ENCODE measurements around the gene EBF3. TPM values are rescaled to one million over a fixed set of nuclear protein-coding genes. Genes with fewer than 3 reads are reported as not detected.
"Not testable (repeated sequence)": the region's sequence is repeated elsewhere in the genome, so short reads cannot be mapped to it uniquely, and the experiment has no call there.

EBF3 gene
- total and polyA plus RNA-seq, 2 experiments from 2014 or later: 0.27 to 0.49 TPM

GRCh38 chr10:129921065-129921670, 42.9 kb downstream of the EBF3 start (continued):
- TF ChIP-seq, protein P1, sequence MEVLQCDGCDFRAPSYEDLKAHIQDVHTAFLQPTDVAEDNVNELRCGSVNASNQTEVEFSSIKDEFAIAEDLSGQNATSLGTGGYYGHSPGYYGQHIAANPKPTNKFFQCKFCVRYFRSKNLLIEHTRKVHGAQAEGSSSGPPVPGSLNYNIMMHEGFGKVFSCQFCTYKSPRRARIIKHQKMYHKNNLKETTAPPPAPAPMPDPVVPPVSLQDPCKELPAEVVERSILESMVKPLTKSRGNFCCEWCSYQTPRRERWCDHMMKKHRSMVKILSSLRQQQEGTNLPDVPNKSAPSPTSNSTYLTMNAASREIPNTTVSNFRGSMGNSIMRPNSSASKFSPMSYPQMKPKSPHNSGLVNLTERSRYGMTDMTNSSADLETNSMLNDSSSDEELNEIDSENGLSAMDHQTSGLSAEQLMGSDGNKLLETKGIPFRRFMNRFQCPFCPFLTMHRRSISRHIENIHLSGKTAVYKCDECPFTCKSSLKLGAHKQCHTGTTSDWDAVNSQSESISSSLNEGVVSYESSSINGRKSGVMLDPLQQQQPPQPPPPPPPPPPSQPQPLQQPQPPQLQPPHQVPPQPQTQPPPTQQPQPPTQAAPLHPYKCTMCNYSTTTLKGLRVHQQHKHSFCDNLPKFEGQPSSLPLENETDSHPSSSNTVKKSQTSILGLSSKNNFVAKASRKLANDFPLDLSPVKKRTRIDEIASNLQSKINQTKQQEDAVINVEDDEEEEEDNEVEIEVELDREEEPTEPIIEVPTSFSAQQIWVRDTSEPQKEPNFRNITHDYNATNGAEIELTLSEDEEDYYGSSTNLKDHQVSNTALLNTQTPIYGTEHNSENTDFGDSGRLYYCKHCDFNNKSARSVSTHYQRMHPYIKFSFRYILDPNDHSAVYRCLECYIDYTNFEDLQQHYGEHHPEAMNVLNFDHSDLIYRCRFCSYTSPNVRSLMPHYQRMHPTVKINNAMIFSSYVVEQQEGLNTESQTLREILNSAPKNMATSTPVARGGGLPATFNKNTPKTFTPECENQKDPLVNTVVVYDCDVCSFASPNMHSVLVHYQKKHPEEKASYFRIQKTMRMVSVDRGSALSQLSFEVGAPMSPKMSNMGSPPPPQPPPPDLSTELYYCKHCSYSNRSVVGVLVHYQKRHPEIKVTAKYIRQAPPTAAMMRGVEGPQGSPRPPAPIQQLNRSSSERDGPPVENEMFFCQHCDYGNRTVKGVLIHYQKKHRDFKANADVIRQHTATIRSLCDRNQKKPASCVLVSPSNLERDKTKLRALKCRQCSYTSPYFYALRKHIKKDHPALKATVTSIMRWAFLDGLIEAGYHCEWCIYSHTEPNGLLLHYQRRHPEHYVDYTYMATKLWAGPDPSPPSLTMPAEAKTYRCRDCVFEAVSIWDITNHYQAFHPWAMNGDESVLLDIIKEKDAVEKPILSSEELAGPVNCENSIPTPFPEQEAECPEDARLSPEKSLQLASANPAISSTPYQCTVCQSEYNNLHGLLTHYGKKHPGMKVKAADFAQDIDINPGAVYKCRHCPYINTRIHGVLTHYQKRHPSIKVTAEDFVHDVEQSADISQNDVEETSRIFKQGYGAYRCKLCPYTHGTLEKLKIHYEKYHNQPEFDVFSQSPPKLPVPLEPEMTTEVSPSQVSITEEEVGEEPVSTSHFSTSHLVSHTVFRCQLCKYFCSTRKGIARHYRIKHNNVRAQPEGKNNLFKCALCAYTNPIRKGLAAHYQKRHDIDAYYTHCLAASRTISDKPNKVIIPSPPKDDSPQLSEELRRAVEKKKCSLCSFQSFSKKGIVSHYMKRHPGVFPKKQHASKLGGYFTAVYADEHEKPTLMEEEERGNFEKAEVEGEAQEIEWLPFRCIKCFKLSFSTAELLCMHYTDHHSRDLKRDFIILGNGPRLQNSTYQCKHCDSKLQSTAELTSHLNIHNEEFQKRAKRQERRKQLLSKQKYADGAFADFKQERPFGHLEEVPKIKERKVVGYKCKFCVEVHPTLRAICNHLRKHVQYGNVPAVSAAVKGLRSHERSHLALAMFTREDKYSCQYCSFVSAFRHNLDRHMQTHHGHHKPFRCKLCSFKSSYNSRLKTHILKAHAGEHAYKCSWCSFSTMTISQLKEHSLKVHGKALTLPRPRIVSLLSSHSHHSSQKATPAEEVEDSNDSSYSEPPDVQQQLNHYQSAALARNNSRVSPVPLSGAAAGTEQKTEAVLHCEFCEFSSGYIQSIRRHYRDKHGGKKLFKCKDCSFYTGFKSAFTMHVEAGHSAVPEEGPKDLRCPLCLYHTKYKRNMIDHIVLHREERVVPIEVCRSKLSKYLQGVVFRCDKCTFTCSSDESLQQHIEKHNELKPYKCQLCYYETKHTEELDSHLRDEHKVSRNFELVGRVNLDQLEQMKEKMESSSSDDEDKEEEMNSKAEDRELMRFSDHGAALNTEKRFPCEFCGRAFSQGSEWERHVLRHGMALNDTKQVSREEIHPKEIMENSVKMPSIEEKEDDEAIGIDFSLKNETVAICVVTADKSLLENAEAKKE (CRISPR knock-in tag; IDR thresholded peaks at IDR 0.05): no peak
- TF ChIP-seq, protein P2, sequence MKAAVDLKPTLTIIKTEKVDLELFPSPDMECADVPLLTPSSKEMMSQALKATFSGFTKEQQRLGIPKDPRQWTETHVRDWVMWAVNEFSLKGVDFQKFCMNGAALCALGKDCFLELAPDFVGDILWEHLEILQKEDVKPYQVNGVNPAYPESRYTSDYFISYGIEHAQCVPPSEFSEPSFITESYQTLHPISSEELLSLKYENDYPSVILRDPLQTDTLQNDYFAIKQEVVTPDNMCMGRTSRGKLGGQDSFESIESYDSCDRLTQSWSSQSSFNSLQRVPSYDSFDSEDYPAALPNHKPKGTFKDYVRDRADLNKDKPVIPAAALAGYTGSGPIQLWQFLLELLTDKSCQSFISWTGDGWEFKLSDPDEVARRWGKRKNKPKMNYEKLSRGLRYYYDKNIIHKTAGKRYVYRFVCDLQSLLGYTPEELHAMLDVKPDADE (IDR thresholded peaks at IDR 0.05): no peak
- TF ChIP-seq ZNF114 (CRISPR knock-in tag; IDR thresholded peaks at IDR 0.05): no peak
- TF ChIP-seq EZH2 (IDR thresholded peaks at IDR 0.05; ENCODE audit: low read depth, unreplicated experiment): no peak
- TF ChIP-seq POLR2AphosphoS5 (IDR thresholded peaks at IDR 0.05; ENCODE audit: low read depth): no peak
- no peak for TF ChIP-seq CREB1 (CRISPR knock-in tag; IDR thresholded peaks at IDR 0.05; ENCODE audit: low read depth)
- no peak for TF ChIP-seq NANOG (IDR thresholded peaks at IDR 0.05; ENCODE audit: borderline replicate concordance)

- not testable (repeated sequence) for H3K4me1 ChIP-seq (ENCODE audit: insufficient read depth); H3K4me3 Mint-ChIP-seq; H3K27ac Mint-ChIP-seq; H2AFZ ChIP-seq; H3K27me3 ChIP-seq (ENCODE audit: insufficient read depth); H3K4me1 Mint-ChIP-seq; H3K9me3 Mint-ChIP-seq; H3K27me3 Mint-ChIP-seq (ENCODE audit: insufficient read depth, low read depth, poor library complexity); H3K9me2 ChIP-seq (ENCODE audit: insufficient read depth); H3F3A ChIP-seq (replicated peaks; ENCODE audit: low read depth); H4K20me1 ChIP-seq (replicated peaks; ENCODE audit: insufficient read depth); H3K36me3 Mint-ChIP-seq (ENCODE audit: low read depth); H3K36me3 ChIP-seq (ENCODE audit: insufficient read depth); DNase-seq (ENCODE audit: low spot score); H3K79me2 ChIP-seq (replicated peaks; ENCODE audit: insufficient read depth); ATAC-seq; H3K27ac ChIP-seq (ENCODE audit: low read depth); H3K4me2 ChIP-seq; H3K4me3 ChIP-seq
Observed at GRCh38 chr10:129920187-129920586, 43.9 kb downstream of the EBF3 start.
